ENCODE results near the gene P4HA2.
A peak's percentile ranks its signal among the peaks of the same experiment; 100 is the strongest.

The P4HA2 gene

DNA sequence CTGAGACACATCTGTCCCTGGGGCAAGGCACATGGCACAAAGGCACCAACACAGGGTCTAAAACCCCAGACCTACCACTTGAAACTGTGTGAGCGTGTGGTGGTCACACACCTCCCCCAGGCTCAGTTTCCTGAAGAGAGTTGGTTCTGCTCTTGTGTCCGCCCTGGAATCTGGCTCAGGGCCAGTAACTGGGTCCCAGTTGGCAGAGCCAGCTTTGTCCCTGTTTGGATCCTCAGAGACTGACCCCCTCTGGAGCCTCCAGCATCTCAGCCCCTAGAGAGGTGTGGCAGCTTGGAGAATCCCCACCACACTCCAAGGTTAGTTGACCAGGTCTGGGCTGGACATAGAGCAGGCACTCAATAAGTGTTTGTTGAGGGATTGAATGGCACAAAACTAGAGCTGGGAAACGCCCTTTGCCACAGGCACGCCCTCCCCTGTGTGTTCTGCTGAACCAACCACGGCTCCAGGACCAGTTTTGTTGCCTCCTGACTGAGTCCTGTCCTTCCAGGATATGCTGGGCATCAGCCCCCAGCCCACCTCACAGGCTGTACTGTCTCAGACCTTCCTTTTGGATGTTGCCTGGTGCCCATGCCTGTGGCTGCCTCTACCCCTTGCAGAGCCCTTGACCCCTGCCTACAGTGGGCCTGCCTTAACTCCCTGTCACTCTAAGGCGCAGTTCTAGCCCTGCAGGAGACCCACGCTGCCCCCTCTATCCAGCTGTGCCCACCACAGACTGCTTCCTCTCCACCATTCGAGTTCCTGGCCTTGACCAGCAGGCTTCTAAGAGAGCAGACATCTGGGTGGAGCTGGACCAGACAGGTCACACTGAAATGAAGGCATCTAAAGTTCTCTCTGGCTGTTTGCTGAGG lies 26.0 kb upstream of the P4HA2 start:
- intact Hi-C loops (cut with DNase I), result no loop called here
- peak in 3 of 10 donors; percentile 8 to 65 (median 15) for DNase-seq

DNA sequence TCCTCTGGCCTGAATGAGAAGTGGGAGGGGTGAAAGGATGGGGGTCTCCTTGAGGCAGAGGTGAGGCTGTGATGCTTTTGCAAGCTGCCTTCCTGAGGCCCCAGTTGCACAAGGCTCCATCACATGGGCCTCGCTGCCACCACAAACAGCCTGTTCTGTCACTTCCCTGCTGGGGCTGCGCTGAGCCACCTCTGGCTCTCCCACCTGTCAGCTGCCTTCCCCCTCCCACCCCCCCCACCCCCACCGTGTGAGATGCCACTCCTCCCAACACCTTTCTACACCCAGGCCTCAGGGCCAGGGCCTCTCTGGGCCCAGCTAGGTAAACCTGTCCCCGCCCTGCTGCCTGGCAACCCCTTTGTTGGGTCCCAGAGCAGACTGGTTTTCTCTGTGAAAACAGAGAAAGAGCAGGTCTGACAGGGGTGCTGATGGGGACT lies 25.4 kb upstream of the P4HA2 start:
- peak in 1 of 10 donors; percentile 38 for DNase-seq
- intact Hi-C loops (cut with DNase I), result no loop called here

DNA sequence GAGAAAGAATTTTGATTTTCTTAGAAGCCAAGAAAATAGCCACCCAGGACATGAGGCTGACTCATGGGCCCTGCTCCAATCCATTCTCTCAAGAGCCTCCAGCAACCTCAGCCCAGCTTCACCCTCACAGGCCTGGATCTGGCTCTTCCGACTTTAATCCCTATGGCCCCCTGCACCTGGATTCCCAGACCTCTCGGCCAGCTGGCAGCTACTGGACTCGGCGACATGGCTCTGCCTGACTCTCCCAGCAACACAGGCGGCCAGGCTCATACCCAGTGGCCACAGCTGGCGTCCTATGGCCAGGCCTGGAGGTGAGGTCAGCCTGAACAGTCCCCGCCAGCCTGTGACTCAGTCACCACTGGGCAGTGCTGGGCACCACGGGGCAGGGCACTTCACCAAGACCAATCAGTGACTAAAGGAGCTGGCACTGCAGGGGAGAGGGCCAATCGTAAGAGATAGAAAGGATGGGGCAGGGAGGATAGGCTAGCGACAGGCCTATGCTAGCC lies 23.6 kb upstream of the P4HA2 start:
- intact Hi-C loops (cut with DNase I), result no loop called here

DNA sequence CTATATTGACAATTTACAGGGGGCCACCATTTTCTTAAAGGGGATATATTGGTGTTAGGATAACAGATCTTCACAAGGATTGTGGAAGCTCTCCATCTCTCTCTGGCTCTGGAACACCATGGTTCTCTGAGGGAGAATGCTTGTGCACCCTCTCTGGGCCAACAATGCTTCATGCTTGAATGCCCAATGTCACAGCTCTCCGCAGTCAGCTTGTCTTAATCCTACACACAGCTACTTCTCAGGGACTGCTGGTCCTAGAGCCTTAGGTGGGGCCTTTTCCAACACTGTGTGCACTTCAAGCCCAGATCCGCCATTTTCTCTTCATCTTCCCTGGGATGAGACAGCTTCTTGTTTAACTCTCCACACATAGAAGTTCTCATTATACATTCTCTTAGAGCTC lies 22.9 kb upstream of the P4HA2 start:
- intact Hi-C loops (cut with DNase I), result no loop called here
- DNase-seq, result peak in 3 of 10 donors; percentile 3 to 24 (median 9)

More for the DNA sequence above, 23.6 kb upstream of the P4HA2 start:
- DNase-seq, result peak in 7 of 10 donors; percentile 43 to 94 (median 71)

DNA sequence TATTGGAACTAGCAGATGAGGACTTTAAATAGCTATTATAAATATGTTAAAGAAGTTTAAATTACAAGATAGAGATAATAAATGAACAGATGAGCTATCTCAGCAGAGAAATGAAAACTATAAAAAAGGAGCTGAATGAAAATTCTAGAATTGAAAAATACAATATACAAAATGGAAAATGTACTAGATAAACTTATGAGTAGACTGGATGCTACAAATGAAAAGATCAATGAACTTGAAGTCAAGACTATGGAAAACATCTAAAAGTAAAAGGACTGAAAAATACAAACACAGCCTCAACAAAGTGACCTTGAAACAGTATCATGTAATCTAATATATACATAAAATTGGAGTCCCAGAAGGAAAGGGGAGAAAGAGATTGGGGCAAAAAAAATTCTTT lies 19.2 kb upstream of the P4HA2 start:
- DNase-seq, result no peak
- intact Hi-C loops (cut with DNase I), result no loop called here

DNA sequence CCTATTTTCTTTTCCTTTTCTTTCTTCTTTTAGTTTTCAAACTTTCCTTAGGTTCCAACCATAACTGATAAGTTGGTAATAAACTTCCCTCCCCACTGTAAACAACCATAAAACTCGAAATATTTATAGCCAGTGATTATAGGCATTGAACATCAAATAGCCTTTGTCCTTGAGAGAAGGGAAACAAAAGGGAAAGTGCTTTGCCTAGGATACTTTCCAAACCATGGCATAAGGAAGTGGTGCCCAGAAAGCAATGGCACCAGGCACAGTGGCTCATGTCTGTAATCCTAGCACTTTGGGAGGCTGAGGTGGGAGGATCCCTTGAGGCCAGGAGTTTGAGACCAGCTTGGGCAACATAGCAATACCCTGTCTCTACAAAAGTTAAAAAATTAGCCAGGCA lies 17.9 kb upstream of the P4HA2 start:
- intact Hi-C loops (cut with DNase I), result no loop called here
- DNase-seq, result peak in 1 of 10 donors; percentile 0

DNA sequence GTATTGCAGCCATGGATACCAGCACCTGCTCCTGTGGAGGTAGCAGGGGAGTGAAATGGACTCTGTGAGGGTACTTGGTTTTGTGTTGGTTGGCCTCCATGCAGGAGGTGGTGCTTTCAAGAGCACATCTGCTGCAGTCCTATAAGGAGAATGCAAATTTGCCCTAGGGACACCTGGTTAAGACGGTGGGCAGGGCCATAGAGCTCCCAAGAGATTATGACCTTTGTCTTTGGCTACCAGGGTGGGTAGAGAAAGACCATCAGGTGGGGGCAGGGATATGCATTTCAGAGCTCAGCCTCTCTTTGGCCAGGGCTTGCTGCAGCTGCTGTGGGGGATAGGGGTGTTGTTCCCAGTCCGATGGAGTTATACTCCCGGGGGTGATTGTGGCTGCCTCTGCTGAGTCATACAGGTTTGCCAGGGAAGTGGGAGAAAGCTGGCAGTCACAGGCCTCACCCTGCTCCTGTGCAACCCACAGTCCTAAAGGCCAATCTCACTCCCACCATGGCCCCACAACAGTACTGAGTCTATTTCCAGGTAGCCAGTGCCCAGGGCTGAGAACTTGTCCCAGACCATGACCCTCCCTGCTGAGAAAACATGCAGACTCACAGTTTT lies 15.8 kb upstream of the P4HA2 start:
- intact Hi-C loops (cut with DNase I), result no loop called here
- DNase-seq, result peak in 2 of 10 donors; percentile 1 to 62

DNA sequence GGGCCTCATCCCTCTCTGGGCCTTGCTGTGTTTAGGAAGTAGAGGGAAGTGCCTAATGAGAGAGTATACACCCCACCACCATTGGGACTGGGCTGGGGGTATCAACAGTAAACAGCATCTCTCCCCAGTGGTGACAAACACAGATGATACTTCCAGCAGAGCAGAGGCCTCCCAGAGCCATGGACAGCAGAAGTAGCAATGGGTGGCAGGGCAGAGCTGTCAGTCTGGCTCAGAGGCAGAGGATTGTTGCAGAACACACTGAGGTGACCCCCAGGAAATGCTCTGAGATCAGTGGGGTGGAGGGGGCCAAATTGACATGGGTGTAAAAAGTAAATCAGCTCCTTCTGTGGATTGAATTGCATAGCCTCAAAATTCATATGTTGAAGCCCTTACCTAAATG lies 12.1 kb upstream of the P4HA2 start:
- intact Hi-C loops (cut with DNase I), result loop anchor here (10.0 kb wide), 1 partner anchor 265 kb away; no protein-coding TSS in a partner anchor
- DNase-seq, result peak in 2 of 10 donors; percentile 1 to 52

DNA sequence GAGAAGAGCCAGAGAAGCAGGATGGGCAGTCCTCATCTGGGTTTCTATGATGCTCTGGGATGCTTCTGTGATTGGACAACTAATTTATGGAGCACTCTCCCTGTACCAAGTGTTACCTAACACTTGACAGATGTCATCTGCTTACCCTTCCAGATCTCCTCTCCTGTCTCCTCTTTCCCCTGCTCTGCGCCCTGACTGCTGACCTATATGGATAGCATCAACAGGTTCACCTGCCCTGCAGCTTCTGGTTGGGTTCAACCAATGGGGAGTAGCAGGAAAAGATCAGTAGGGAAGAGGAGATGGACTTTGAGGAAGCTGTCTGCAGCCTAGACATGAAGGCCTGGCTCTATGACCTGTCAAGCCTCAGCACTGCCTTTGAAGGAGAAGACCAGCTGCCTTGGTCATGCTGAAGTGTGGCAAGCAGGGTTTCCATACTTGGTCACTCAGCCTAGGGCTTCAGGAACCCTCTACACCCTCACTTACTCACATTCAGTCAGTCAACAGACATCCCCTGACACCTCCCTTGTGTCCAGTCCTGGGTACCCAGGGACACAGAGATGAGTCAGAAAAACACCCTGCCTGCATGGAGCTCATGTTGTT lies 11.3 kb upstream of the P4HA2 start:
- intact Hi-C loops (cut with DNase I), result loop anchor here (10.0 kb wide), 1 partner anchor 266 kb away; no protein-coding TSS in a partner anchor
- peak in 1 of 10 donors; percentile 12 for DNase-seq

DNA sequence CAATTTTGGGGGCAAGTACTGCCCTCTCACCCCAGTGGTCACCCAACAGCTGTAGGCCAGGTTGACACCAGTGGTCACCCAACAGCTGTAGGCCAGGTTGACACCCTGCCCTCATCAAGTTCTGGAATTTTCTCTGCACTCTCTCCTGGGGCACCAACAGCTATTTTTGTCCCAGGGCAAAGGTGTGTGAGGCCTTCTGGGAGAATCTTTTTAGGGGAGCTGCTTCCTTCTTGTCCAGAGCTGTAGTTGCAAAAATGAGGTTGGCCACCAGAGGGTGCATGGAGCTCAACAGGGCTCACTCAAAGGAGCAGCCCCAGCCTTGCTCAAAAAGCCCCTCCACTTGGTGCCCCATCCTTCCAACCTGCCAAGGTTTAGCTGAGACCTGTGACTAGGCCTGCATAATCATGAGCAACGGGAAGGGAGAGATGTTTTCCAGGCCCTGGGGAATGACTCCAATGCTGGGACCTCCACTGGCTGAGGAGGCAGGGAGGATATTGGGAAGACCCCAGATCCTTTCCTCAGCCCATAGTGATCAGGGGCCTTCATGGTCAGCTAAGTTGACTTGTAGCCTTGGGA lies 10.6 kb upstream of the P4HA2 start:
- DNase-seq, result peak in 8 of 10 donors; percentile 72 to 93 (median 80)
- intact Hi-C loops (cut with DNase I), result loop anchor here (10.0 kb wide), 1 partner anchor 267 kb away; no protein-coding TSS in a partner anchor

DNA sequence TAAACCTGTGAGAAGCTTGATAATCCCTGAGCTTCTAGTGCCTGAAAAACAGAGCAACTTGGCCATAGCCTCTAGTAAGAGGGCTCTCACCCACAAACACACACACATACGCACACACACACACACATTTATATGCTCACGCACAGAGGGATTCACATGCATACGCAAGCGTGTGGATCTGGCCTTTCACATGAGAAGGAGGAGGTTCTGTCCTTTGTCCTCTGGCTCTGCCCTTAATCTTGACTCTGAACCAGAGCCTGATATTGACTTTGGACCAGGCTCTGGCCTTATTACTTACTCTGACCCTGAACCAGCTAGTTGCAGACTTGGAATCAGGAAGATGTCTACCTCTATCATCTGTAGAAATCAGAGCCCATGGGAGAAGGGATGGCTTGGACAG lies 10.0 kb upstream of the P4HA2 start:
- DNase-seq, result no peak
- intact Hi-C loops (cut with DNase I), result loop anchor here (10.0 kb wide), 1 partner anchor 267 kb away; no protein-coding TSS in a partner anchor

DNA sequence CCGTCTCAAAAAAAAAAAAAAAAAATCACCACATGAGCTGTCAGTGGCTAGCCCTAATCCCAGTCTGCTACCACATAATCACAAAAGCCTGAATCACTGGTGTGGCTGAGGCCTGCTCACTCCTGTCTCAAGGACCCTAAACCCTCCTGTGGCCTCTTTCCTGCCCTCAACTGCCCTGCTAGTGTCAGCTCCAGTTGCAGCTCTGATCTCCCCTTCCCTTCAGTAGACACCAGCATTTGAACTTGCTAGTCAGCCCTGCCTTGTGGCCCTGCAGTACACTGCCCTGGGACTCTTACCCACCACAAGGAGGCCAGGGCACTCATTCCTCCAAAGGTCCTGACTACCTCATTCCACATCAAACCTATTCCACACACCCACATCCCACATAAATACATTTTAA lies 9.5 kb upstream of the P4HA2 start:
- no peak for DNase-seq
- intact Hi-C loops (cut with DNase I), result loop anchor here (10.0 kb wide), 1 partner anchor 268 kb away; no protein-coding TSS in a partner anchor

DNA sequence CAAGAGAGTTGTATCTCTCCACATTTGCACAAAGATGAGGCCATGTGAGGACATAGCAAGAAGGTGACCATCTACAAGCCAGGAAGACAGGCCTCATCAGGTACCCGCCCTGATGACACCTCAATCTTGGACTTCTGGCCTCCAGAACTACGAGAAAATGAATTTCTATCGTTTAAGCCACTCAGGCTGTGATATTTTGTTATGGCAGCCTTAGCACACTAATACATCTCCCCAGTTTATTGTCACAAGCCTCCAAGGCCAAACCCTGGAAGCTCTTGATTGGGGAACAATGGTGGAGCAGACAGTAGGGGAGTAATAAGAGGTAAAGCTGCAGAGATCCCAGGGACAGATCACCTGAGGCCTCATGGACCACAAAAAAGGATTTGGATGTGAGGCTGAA lies 7.7 kb upstream of the P4HA2 start:
- peak in 1 of 10 donors; percentile 15 for DNase-seq
- intact Hi-C loops (cut with DNase I), result loop anchor here (10.0 kb wide), 1 partner anchor 269 kb away; no protein-coding TSS in a partner anchor

DNA sequence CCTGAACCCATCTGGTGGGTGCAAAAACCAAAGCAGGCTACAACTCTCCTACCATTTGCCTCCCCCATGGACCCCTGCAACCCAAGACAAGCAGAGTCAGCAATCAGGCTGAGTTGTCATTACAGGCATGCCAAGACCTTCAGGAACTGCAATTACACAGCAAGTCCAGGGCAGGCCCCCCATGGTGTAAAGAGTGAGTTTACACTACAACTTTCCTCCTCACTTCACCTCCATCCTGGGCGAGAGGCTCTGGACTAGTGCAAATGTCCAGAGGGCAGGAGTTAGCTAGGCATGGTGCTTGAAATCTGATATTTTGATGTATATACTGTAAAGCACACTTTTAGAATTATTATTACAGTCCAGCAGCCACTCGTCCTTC lies 7.0 kb upstream of the P4HA2 start:
- peak in 1 of 10 donors; percentile 5 for DNase-seq
- intact Hi-C loops (cut with DNase I), result loop anchor here (10.0 kb wide), 1 partner anchor 270 kb away; no protein-coding TSS in a partner anchor

DNA sequence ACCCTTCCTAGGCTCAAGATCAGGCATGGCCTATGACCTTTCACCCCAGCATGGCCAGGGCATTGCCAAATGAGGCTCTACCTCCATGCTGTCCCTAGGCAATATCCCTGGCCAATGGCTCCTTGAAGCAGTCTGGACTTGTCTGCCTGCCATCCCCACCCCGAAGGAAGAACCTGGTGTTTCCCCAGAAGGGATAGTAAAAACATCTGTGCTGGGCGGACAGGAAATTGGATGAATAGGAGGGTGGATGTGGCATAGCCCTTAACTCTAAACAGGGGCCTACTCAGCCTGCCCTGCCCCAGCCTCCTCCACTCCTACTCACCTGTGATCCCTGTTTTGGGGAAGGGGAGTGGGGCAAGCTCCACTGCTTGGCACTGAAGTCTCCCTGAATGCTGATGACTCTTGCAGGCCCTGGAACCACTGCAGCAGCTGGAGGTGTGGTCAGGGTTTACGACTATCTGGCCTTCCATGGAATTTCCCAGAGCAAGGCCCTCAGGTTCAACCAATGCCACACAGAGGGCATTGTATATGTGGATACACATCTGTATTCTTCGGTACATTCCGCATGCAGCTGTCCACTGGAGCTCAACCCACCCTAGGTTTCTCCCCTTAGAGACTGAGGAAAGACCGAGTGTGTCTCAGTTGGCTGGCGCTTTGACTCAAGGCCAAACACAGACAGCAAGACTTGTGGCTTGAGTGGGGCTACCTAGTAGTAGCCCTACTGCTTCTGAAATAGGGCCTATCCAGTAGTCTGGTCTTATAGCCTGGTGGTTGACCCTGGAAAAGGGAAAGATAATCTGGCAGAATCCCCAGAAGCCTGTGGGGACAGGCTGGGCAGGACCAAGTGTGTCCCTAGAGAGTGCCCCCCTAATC lies 6.4 kb upstream of the P4HA2 start:
- DNase-seq, result peak in 2 of 10 donors; percentile 12 to 35
- intact Hi-C loops (cut with DNase I), result loop anchor here (10.0 kb wide), 1 partner anchor 271 kb away; no protein-coding TSS in a partner anchor

DNA sequence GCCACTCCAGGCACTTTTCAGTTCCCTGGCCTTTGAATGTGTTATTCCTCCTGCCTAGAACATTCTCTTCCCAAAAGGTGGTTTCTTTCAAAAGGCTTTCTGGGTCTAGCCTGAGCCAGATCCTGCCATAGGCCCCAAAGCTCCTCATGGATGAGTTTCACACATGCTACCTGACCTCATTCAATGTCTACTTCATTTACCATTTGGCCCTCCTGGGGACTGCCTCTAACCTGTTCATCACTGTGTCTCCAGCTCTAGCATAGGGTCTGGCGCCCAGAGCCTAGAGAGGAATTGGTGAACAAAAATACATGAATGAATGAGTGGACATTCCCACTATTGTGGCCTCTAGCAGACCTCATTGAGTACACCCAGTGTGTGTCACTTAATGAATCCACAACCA lies 5.4 kb upstream of the P4HA2 start:
- DNase-seq, result no peak
- intact Hi-C loops (cut with DNase I), result loop anchor here (10.0 kb wide), 1 partner anchor 272 kb away; no protein-coding TSS in a partner anchor

DNA sequence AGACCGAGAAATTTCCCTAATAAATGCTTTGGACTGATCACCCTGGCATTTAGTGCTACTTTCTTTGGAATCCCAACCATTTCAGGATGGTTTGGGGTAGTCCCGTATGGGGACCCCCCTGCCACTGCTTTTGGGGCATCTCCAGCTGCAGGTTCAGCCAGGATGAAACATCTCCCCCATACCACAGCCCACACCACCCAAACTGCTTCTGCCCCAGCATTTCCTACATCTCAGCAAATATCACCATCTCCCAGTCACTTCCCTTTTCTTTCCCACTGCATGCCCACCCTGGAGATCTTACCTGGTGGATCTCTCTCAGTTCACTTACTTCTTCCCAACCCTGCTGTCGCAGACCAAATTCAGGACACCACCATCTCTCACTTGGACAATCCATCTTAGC lies 4.8 kb upstream of the P4HA2 start:
- intact Hi-C loops (cut with DNase I), result loop anchor here (10.0 kb wide), 1 partner anchor 272 kb away; no protein-coding TSS in a partner anchor
- peak in 2 of 10 donors; percentile 3 to 37 for DNase-seq

DNA sequence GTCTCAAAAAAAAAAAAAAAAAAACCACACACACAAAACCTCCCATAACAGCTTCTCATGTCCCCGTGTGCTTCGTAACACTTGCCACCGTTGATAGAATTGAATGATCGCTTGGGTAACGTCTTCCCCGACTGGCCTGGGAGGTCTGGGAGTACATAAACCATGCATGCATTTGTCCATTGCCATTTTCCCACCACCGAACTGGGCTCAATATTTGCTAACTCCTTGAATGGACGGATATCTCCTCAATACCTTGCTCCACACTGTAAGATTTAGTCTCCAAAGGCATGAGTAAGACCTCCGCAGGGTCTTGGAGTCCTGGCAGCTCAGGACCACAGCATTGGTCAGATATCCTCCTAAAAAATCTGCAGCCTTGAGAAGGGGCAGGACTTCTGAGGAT lies 3.2 kb upstream of the P4HA2 start:
- intact Hi-C loops (cut with DNase I), result loop anchor here (10.0 kb wide), 1 partner anchor 274 kb away; no protein-coding TSS in a partner anchor
- no peak for DNase-seq

DNA sequence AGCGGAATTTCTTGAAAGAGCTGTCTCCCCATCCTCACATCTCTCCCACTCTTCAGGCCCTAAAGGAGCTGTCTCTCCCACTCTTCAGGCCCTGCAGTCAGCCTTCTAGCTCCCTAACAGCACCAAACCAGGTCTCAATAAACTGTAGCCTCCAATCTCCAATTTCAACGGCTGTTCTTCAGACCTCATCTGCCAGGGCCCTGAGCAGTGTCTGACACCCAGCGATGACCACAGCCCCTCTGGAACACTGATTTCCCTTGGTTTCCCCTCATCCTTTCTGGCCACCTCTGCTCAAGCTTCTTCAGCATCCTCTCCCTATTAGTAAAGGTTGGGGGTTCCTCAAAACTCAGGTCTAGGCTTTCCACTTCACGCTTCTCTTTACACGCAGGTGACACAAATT lies 1.6 kb upstream of the P4HA2 start:
- no peak for DNase-seq
- intact Hi-C loops (cut with DNase I), result no loop called here

Measured in posterior cingulate gyrus (tissue), 11 donors.